Measurements from ENCODE around the gene GDPD5.
A peak's percentile ranks its signal among the peaks of the same experiment; 100 is the strongest.

GDPD5 gene

DNA sequence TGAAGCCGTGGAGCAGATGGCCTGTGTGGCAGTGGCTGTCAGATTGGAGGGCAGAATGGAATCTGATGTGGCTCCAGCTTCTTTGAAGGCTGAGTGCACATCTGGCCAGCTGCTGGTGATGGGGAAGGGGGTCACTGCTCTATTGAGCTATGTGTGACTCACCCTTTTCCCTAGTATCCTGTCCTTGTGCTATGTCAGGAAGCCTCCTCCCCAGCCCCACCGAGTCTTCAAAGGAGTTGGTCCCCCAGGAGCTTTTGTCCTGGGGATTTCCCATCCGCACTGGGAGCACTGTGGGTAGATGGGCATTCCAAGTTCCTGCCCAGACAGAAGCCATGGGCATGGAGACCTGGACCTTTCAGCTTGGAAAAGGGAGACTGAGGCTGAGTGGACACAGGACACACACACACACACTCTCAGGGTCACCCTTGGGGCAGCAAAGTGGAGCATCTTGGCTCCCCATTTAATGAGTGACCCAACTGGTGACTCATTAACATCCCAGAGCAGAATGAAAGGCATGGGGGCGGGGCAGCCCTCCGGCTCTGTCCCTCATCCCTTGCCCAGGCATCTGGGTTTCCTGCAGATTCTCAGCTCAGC, 39.6 kb upstream of the GDPD5 start:
- Histone ChIP-seq H3K9me3 (ENCODE audit: control insufficient read depth, insufficient read depth, low read length) (no peaks in the 10 kb centered on the region), H3K27me3 (ENCODE audit: control insufficient read depth, insufficient read depth, low read length) (no peaks in the 10 kb centered on the region), H3K4me1 (ENCODE audit: control insufficient read depth, insufficient read depth, low read length) (peaks cover 28% of the 10 kb centered on the region), H3K9ac (ENCODE audit: low read depth, low read length) (no peak overlapping the region), H3K27ac (ENCODE audit: low read depth, low read length) (peak overlapping the region; percentile 98), H3K36me3 (ENCODE audit: control insufficient read depth, insufficient read depth, low read length) (peaks cover 61% of the 10 kb centered on the region), H3K4me3 (ENCODE audit: low read depth, low read length) (peak overlapping the region; percentile 30; the same call in 1 of the 2 replicates)

GRCh38 chr11:75563978-75564552, 38.3 kb upstream of the GDPD5 start:
- H3K36me3 ChIP-seq (ENCODE audit: control insufficient read depth, insufficient read depth, low read length) = peaks cover 49% of the 10 kb centered on the region
- no peaks in the 10 kb centered on the region for H3K9me3 ChIP-seq (ENCODE audit: control insufficient read depth, insufficient read depth, low read length)
- H3K27me3 ChIP-seq (ENCODE audit: control insufficient read depth, insufficient read depth, low read length) = no peaks in the 10 kb centered on the region
- H3K4me1 ChIP-seq (ENCODE audit: control insufficient read depth, insufficient read depth, low read length) = peaks cover 37% of the 10 kb centered on the region
- H3K27ac ChIP-seq (ENCODE audit: low read depth, low read length) = peak overlapping the region; percentile 98
- H3K4me3 ChIP-seq (ENCODE audit: low read depth, low read length) = peak overlapping the region; percentile 80
- H3K9ac ChIP-seq (ENCODE audit: low read depth, low read length) = peak overlapping the region; percentile 84

- Histone ChIP-seq H3K36me3 (ENCODE audit: control insufficient read depth, insufficient read depth, low read length) (peaks cover 44% of the 10 kb centered on the region), H3K4me1 (ENCODE audit: control insufficient read depth, insufficient read depth, low read length) (peaks cover 42% of the 10 kb centered on the region), H3K9ac (ENCODE audit: low read depth, low read length) (peak overlapping the region; percentile 84), H3K27me3 (ENCODE audit: control insufficient read depth, insufficient read depth, low read length) (no peaks in the 10 kb centered on the region), H3K4me3 (ENCODE audit: low read depth, low read length) (peak overlapping the region; percentile 80), H3K9me3 (ENCODE audit: control insufficient read depth, insufficient read depth, low read length) (no peaks in the 10 kb centered on the region), H3K27ac (ENCODE audit: low read depth, low read length) (peak overlapping the region; percentile 98)
Measured at GRCh38 chr11:75563501-75563977, 37.8 kb upstream of the GDPD5 start.

- H3K27me3 ChIP-seq (ENCODE audit: control insufficient read depth, insufficient read depth, low read length) = no peaks in the 10 kb centered on the region
- peaks cover 44% of the 10 kb centered on the region for H3K4me1 ChIP-seq (ENCODE audit: control insufficient read depth, insufficient read depth, low read length)
- peak overlapping the region; percentile 98 for H3K27ac ChIP-seq (ENCODE audit: low read depth, low read length)
- H3K9me3 ChIP-seq (ENCODE audit: control insufficient read depth, insufficient read depth, low read length) = no peaks in the 10 kb centered on the region
- peak overlapping the region; percentile 80 for H3K4me3 ChIP-seq (ENCODE audit: low read depth, low read length)
- peaks cover 38% of the 10 kb centered on the region for H3K36me3 ChIP-seq (ENCODE audit: control insufficient read depth, insufficient read depth, low read length)
- H3K9ac ChIP-seq (ENCODE audit: low read depth, low read length) = peak overlapping the region; percentile 84
Measured at GRCh38 chr11:75562836-75563484, 37.2 kb upstream of the GDPD5 start.

DNA sequence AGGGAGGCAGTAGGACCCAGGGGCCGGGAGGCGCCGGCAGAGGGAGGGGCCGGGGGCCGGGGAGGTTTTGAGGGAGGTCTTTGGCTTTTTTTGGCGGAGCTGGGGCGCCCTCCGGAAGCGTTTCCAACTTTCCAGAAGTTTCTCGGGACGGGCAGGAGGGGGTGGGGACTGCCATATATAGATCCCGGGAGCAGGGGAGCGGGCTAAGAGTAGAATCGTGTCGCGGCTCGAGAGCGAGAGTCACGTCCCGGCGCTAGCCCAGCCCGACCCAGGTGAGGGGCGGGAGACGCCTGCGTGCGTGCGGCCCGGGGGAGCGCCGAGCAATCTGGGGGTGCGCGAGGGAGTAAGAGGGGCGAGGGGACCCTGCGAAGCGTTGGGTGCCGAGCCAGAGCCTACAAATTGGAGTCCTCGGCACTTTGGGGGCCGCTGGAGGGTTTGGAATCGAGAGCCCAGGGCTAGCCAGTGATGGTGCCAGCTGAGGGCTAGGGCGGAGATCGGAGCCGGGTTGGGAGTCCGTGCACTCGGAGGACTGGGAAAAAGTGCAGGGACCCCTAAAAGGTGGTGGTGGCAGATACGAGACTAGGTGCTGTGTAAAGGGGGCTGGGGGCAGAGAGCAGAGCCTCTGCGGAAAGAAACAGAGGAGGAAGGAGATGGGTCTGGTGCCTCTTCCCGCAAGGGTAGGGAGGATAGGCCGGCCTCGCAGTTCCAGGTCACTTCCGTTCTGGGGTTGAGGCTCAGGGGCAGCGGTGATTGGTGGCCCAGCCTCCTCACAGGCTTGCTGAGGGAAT, 36.5 kb upstream of the GDPD5 start, which contains the start of gene SERPINH1:
Gene SERPINH1 (plus strand): TSS at position 206 of the 788 bp plus-strand sequence. CDS start 4,097 bp downstream, outside the sequence.
- peak within 1 kb of the TSS; percentile 84 for H3K9ac ChIP-seq (ENCODE audit: low read depth, low read length)
- H3K4me3 ChIP-seq (ENCODE audit: low read depth, low read length) = peak within 1 kb of the TSS; percentile 80
- H3K9me3 ChIP-seq (ENCODE audit: control insufficient read depth, insufficient read depth, low read length) = no peaks in the 10 kb centered on the region
- no peaks in the 10 kb centered on the region for H3K27me3 ChIP-seq (ENCODE audit: control insufficient read depth, insufficient read depth, low read length)
- H3K27ac ChIP-seq (ENCODE audit: low read depth, low read length) = peak within 1 kb of the TSS; percentile 98
- H3K4me1 ChIP-seq (ENCODE audit: control insufficient read depth, insufficient read depth, low read length) = peaks cover 50% of the 10 kb centered on the region
- H3K36me3 ChIP-seq (ENCODE audit: control insufficient read depth, insufficient read depth, low read length) = peaks cover 31% of the 10 kb centered on the region

GRCh38 chr11:75561426-75562047, 35.8 kb upstream of the GDPD5 start:
- Histone ChIP-seq H3K9ac (ENCODE audit: low read depth, low read length) (peak overlapping the region; percentile 84), H3K9me3 (ENCODE audit: control insufficient read depth, insufficient read depth, low read length) (no peaks in the 10 kb centered on the region), H3K27me3 (ENCODE audit: control insufficient read depth, insufficient read depth, low read length) (no peaks in the 10 kb centered on the region), H3K4me1 (ENCODE audit: control insufficient read depth, insufficient read depth, low read length) (peaks cover 50% of the 10 kb centered on the region), H3K4me3 (ENCODE audit: low read depth, low read length) (peak overlapping the region; percentile 80), H3K36me3 (ENCODE audit: control insufficient read depth, insufficient read depth, low read length) (peaks cover 24% of the 10 kb centered on the region), H3K27ac (ENCODE audit: low read depth, low read length) (peak overlapping the region; percentile 98)

DNA sequence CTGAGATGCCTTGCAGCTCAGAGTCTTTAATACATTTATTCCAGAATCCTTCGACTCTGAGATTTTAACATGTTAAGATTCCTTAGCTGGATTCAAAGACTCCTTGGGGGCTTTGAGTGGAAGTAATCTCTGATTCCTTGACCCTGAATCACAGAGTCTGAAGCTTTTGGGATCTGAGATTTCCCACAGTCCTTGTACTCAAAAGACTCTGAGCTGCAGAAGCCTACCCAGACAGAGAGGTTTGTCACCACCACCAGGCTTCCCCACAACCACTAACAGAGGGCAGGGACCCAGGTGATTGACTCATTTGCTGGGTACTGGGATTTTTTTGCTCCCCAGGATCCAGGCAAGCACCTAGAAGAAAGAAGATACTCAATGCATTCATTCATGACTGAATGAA, 34.9 kb upstream of the GDPD5 start:
- Histone ChIP-seq H3K4me3 (ENCODE audit: low read depth, low read length) (no peak overlapping the region), H3K27ac (ENCODE audit: low read depth, low read length) (no peak overlapping the region), H3K36me3 (ENCODE audit: control insufficient read depth, insufficient read depth, low read length) (peaks cover 15% of the 10 kb centered on the region), H3K9ac (ENCODE audit: low read depth, low read length) (no peak overlapping the region), H3K27me3 (ENCODE audit: control insufficient read depth, insufficient read depth, low read length) (no peaks in the 10 kb centered on the region), H3K4me1 (ENCODE audit: control insufficient read depth, insufficient read depth, low read length) (peaks cover 48% of the 10 kb centered on the region), H3K9me3 (ENCODE audit: control insufficient read depth, insufficient read depth, low read length) (no peaks in the 10 kb centered on the region)

GRCh38 chr11:75558939-75559843, 33.5 kb upstream of the GDPD5 start:
- Histone ChIP-seq H3K27ac (ENCODE audit: low read depth, low read length) (peak overlapping the region; percentile 75), H3K9me3 (ENCODE audit: control insufficient read depth, insufficient read depth, low read length) (no peaks in the 10 kb centered on the region), H3K4me1 (ENCODE audit: control insufficient read depth, insufficient read depth, low read length) (peaks cover 37% of the 10 kb centered on the region), H3K9ac (ENCODE audit: low read depth, low read length) (peak overlapping the region; percentile 13; the same call in 1 of the 2 replicates), H3K36me3 (ENCODE audit: control insufficient read depth, insufficient read depth, low read length) (peaks cover under 1% of the 10 kb centered on the region; the same call in 1 of the 2 replicates), H3K4me3 (ENCODE audit: low read depth, low read length) (no peak overlapping the region), H3K27me3 (ENCODE audit: control insufficient read depth, insufficient read depth, low read length) (no peaks in the 10 kb centered on the region)

DNA sequence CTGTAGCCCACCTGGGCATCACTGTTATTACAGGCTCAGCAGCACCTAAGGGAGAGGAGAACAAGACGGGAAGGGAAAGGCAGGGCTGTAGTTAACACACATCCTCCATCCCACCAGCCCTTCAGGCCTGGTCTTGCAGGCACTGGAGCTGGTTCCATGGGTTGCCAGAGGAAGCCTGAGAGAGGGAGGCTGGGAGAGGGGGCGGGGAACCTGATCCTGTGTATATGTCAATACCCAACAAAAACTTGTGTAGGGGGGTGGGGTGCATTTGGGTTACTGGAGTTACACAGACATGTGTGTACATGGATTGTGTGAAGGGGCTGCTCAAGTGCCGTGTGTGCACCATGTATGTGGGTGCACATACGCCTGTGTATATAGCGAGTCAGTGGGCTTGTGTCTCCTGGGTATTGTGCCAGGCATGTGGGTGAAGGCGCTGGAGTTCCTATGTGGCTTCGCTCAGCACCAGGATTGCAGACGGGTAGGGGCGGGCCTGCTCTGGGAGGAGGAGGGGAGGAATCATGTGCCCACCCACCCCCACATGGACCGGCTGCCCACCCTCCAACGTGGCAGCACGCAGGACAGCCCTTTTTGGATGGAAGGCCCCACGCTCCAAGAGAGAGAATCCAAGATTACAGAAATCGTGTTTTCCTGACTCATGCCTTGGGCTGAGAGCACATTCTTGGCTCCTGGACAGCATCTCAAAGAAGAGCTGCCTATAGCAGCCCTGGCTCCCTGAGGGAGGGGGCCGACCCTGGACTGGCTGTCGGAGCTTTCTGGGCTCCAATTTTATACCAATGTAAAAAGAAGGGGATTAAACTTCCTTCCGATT, 32.1 kb upstream of the GDPD5 start:
- H3K27ac ChIP-seq (ENCODE audit: low read depth, low read length) = peak overlapping the region; percentile 3
- H3K27me3 ChIP-seq (ENCODE audit: control insufficient read depth, insufficient read depth, low read length) = no peaks in the 10 kb centered on the region
- H3K4me1 ChIP-seq (ENCODE audit: control insufficient read depth, insufficient read depth, low read length) = peaks cover 34% of the 10 kb centered on the region
- H3K36me3 ChIP-seq (ENCODE audit: control insufficient read depth, insufficient read depth, low read length) = no peaks in the 10 kb centered on the region
- H3K9ac ChIP-seq (ENCODE audit: low read depth, low read length) = no peak overlapping the region
- H3K9me3 ChIP-seq (ENCODE audit: control insufficient read depth, insufficient read depth, low read length) = no peaks in the 10 kb centered on the region
- H3K4me3 ChIP-seq (ENCODE audit: low read depth, low read length) = no peak overlapping the region
